H1 (cell line): ENCODE results near the gene SIAH3. TPM values are rescaled to one million over a fixed set of nuclear protein-coding genes. Genes with fewer than 3 reads are reported as not detected.

Experiments
- CBX8 ChIP-seq: fragments of 300-800, 300-1000 bp; sonication (generic); IDR thresholded peaks from 2 replicates; pipeline ENCODE4 v1.7.1; 2016; ENCODE audit warnings: low read depth, low read length, borderline replicate concordance
- KDM1A ChIP-seq: fragments of 200-600, 300-600 bp; sonication (generic); IDR thresholded peaks from 2 replicates; pipeline ENCODE4 v1.7.1; 2016; ENCODE audit warnings: mild to moderate bottlenecking, low read length, borderline replicate concordance
- MAFK ChIP-seq: IDR thresholded peaks from 2 replicates; pipeline ENCODE4 v1.6.1; 2012; ENCODE audit warnings: low read depth, mild to moderate bottlenecking, improper control_type of control experiment, low read length
- PHF8 ChIP-seq: fragments of 200-600 bp; sonication (generic); conservative IDR thresholded peaks from 2 replicates; pipeline ENCODE4 v1.7.1; 2012; ENCODE audit warnings: low read depth, mild to moderate bottlenecking, inconsistent platforms, low read length, moderate library complexity
- POLR2AphosphoS5 ChIP-seq: IDR thresholded peaks from 2 replicates; pipeline ENCODE4 v1.6.1; 2011; ENCODE audit warnings: low read depth, low read length
- TAF1 ChIP-seq: IDR thresholded peaks from 2 replicates; pipeline ENCODE4 v1.6.1; 2011; ENCODE audit warnings: mild to moderate bottlenecking, low read depth, low read length
- TCF12 ChIP-seq: IDR thresholded peaks from 2 replicates; pipeline ENCODE4 v1.6.1; 2011; ENCODE audit warnings: low read depth, mild to moderate bottlenecking, low read length
- TEAD4 ChIP-seq: IDR thresholded peaks from 2 replicates; pipeline ENCODE4 v1.6.1; 2012; ENCODE audit warnings: low read depth, low read length, inconsistent platforms, mixed read lengths
- polyA plus RNA-seq, 7 experiments: library from polyadenylated mRNA; depleted of rRNA in 3 of 7; stranded (reverse) in 5 of 7; unstranded in 2 of 7; fragments of >200 nt in 5 of 7; fragments of 200-250 nt in 2 of 7; gene quantifications; 1 replicate in 5 of 7; 2 replicates in 1 of 7; 4 replicates in 1 of 7; pipeline versions ENCODE4 v1.2.1 to v1.2.3, GENCODE V29; 2011 to 2013; ENCODE audit warnings: missing spikeins in 2 of 7, mixed read lengths in 2 of 7
- total RNA-seq: library from RNA; stranded (reverse); fragmentation: NEBNext Ultra II Directional; extraction: Animal tissue kit (Norgen Biotek cat#: 25700); gene quantifications from 2 replicates; pipeline ENCODE4 v1.2.1, GENCODE V29; 2021
- TF ChIP-seq, protein P1 (sequence below): IDR thresholded peaks from 2 replicates; pipeline ENCODE4 v1.6.1; 2011; ENCODE audit warnings: low read depth, mild to moderate bottlenecking, low read length; ENCODE audit not compliant: insufficient read depth

Gene SIAH3
- total and polyA plus RNA-seq, 2 of the 8 experiments (the other 6 are each of a cell fraction or from before 2014, with no cell fraction given) = 0.15 to 0.17 TPM

DNA sequence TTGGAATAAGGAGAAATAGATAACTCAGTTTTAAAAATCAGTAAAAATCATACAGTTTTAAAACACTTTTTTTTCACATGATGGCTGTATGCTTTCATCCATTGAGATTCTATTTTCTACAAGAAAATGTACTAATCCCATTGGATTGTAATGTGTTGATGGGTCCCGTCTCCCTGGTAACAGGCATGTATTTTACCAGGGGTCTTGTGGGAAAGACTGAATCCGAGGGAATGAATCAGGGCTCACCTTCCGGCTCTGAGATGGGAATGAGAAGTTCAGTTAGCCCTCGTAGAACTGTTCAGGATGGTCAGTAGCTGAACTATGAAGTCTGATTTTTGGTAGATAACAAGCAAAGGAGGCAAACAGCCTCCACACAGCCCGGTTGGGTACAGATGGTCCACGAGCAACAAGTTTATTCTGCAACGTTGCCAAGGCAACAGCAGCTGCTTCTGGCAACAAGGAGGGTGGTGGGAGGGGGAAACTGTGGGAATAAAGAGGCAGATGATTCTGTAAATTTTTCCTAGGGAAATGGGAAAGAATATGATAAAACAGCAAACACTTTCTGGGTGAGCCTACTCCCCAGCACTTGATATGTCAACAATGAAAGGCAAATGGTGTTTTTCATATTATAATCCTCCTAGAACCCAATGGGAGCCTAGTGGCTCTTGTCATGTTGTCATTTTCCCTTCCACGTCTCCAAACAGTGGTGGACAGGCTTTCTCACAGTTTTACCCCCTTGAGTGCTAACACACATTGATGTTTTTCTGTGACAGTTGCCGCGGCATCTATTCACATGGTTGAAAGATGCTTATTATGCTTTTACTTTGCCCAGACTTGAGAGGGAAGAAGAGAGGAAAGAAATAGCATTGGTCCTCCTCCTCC, 12.4 kb upstream of the SIAH3 start (continued):
- TF ChIP-seq, protein P1, sequence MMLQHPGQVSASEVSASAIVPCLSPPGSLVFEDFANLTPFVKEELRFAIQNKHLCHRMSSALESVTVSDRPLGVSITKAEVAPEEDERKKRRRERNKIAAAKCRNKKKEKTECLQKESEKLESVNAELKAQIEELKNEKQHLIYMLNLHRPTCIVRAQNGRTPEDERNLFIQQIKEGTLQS = no peak
- no peak for TF ChIP-seq KDM1A
- TF ChIP-seq POLR2AphosphoS5 = no peak
- no peak for TF ChIP-seq TCF12
- TF ChIP-seq PHF8 = no peak
- TF ChIP-seq TAF1 = no peak
- TF ChIP-seq CBX8 = no peak
- TF ChIP-seq MAFK = no peak
- no peak for TF ChIP-seq TEAD4
